ENCODE results near the gene SIPA1L3. TPM values are rescaled to one million over a fixed set of nuclear protein-coding genes. Genes with fewer than 3 reads are reported as not detected.

The SIPA1L3 gene
- total and polyA plus RNA-seq, 9 of the 15 experiments (the other 6 are each of a cell fraction or from before 2014, with no cell fraction given) = 0.01 to 6.1 (median 2.5) TPM

DNA sequence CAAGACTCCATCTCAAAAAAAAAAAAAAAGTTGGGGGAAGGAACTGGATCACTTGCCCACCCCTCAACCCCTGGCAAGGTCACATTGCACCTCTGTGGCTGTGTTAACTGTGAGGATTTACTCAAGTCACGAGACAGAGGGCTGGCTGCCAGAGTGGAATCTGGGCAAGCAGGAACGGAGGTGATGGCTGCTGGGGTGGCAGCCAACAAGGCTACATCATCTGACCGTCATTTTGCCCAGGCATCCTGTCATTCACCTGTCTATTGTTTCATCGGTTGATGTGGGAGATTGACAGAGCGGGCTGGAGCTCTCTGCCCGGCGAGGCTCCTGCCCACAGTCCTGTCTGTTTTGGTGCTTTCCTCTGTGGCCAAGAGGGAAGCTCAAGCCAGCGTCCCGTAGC lies 241.3 kb downstream of the SIPA1L3 start:
- Histone ChIP-seq H3K9me1 (ENCODE audit: control insufficient read depth, insufficient read depth, low read length) (no peaks in the 10 kb centered on the region), H3K36me3 (ENCODE audit: control insufficient read depth, insufficient read depth, low read length) (no peaks in the 10 kb centered on the region), H3K4me3 (no peak overlapping the region), H3K27me3 (ENCODE audit: control insufficient read depth in 2 of 2, insufficient read depth in 2 of 2, low read length in 2 of 2) (no peaks in the 10 kb centered on the region), H3K27ac (ENCODE audit: extremely low read depth, low read depth, low read length) (no peak overlapping the region), H3K9me3 (replicated peaks; ENCODE audit: control insufficient read depth, insufficient read depth, low read depth, low read length) (no peaks in the 10 kb centered on the region), H3K4me1 (replicated peaks in 1 of 2; ENCODE audit: control insufficient read depth in 2 of 2, insufficient read depth in 2 of 2, low read length in 2 of 2) (peaks cover 11 to 13% of the 10 kb centered on the region in 2 experiments; a peak in 4 of 5 replicates), H4K20me1 (replicated peaks; ENCODE audit: control insufficient read depth, insufficient read depth, low read length) (no peaks in the 10 kb centered on the region), H3K79me2 (ENCODE audit: control insufficient read depth, insufficient read depth, low read length) (no peaks in the 10 kb centered on the region), H2AFZ (ENCODE audit: low read depth, low read length) (no peak overlapping the region), H3K4me2 (ENCODE audit: insufficient read depth, low read length) (no peak overlapping the region), H3K9ac (ENCODE audit: insufficient read depth in 1 of 2, low read depth in 2 of 2, low read length in 2 of 2) (0 out of 4 replicates have a peak overlapping the region, but pooled peaks of 1 of the 2 experiments have one; percentile 36)
- ChIA-PET POLR2A (interaction anchor here (0.6 kb wide), 1 partner anchor 12 kb away, joined by 3 read pairs; no protein-coding TSS in a partner anchor), CTCF (ENCODE audit: low intra/inter-chr PET ratio) (no interaction called here)
- TF ChIP-seq ZBTB7A (IDR thresholded peaks at IDR 0.05; ENCODE audit: borderline replicate concordance, control insufficient read depth, low read depth, low read length) (no peak), FOXK2 (conservative IDR thresholded peaks at IDR 0.05 in 1 of 2, IDR thresholded peaks at IDR 0.05 in 1 of 2; ENCODE audit: low read depth in 2 of 2) (no peak), CCNT2 (IDR thresholded peaks at IDR 0.05; ENCODE audit: borderline replicate concordance, extremely low read depth, insufficient read length, low read depth, low read length) (no peak), POLR2AphosphoS5 (IDR thresholded peaks at IDR 0.05; ENCODE audit: control insufficient read depth, insufficient read depth, low read depth, low read length) (no peak), ZKSCAN8 (CRISPR knock-in tag; IDR thresholded peaks at IDR 0.05) (no peak), CCAR2 (IDR thresholded peaks at IDR 0.05; ENCODE audit: low read depth, low read length) (no peak)
- TF ChIP-seq, protein P1, sequence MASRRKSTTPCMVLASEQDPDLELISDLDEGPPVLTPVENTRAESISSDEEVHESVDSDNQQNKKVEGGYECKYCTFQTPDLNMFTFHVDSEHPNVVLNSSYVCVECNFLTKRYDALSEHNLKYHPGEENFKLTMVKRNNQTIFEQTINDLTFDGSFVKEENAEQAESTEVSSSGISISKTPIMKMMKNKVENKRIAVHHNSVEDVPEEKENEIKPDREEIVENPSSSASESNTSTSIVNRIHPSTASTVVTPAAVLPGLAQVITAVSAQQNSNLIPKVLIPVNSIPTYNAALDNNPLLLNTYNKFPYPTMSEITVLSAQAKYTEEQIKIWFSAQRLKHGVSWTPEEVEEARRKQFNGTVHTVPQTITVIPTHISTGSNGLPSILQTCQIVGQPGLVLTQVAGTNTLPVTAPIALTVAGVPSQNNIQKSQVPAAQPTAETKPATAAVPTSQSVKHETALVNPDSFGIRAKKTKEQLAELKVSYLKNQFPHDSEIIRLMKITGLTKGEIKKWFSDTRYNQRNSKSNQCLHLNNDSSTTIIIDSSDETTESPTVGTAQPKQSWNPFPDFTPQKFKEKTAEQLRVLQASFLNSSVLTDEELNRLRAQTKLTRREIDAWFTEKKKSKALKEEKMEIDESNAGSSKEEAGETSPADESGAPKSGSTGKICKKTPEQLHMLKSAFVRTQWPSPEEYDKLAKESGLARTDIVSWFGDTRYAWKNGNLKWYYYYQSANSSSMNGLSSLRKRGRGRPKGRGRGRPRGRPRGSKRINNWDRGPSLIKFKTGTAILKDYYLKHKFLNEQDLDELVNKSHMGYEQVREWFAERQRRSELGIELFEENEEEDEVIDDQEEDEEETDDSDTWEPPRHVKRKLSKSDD (conservative IDR thresholded peaks at IDR 0.05; ENCODE audit: low read length) = no peak
- TF ChIP-seq, protein P2, sequence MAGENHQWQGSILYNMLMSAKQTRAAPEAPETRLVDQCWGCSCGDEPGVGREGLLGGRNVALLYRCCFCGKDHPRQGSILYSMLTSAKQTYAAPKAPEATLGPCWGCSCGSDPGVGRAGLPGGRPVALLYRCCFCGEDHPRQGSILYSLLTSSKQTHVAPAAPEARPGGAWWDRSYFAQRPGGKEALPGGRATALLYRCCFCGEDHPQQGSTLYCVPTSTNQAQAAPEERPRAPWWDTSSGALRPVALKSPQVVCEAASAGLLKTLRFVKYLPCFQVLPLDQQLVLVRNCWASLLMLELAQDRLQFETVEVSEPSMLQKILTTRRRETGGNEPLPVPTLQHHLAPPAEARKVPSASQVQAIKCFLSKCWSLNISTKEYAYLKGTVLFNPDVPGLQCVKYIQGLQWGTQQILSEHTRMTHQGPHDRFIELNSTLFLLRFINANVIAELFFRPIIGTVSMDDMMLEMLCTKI (IDR thresholded peaks at IDR 0.05; ENCODE audit: partially characterized antibody) = no peak
- DNase-seq (ENCODE audit: extremely low read depth in 1 of 4, low spot score in 3 of 4) (no peak), ATAC-seq (no peak), FAIRE-seq (no peak)
- WGBS (ENCODE audit: insufficient coverage, low coverage, missing lambda C conversion rate) = 56% methylated on average over 9 of the region's 9 CpGs
- in situ Hi-C loops (cut with MboI) (loop anchor here (5.0 kb wide), 1 partner anchor 184 kb away; no protein-coding TSS in a partner anchor), intact Hi-C loops (cut with micrococcal nuclease) (no loop called here)
- BruUV-seq (replicated peaks) = no TSS peak

All from K562 (cell line).